Psoas muscle (tissue), 8 donors: Measurements from ENCODE around the gene MIB1. TPM values are rescaled to one million over a fixed set of nuclear protein-coding genes. Genes with fewer than 3 reads are reported as not detected.

Experiments
- ATAC-seq, 4 donors: fragments of 200-7000 bp; cut with Tn5 transposase; one replicate each; pipeline ENCODE4 v1.9.1; 2020; ENCODE audit warnings: moderate library complexity in 3 of 4, mild to moderate bottlenecking in 2 of 4
- DNase-seq, 2 donors: peaks; one replicate each; pipeline ENCODE4 v3.0.0-alpha.2; 2020
- H3K27ac ChIP-seq: fragments of 200-600 bp; one replicate; pipeline ENCODE4 v1.8.0; 2022
- H3K27me3 ChIP-seq, 3 donors: fragments of 200-600 bp in 1 of 3; one replicate each; pipeline versions ENCODE4 v1.6.1 to v1.8.0; 2013 to 2022; ENCODE audit warnings: low read length in 2 of 3, mild to moderate bottlenecking in 2 of 3, moderate library complexity in 1 of 3; ENCODE audit not compliant: insufficient read depth in 3 of 3
- H3K36me3 ChIP-seq, 2 donors: fragments of 200-600 bp in 1 of 2; one replicate each; pipeline versions ENCODE4 v1.6.1 to v1.8.0; 2013 to 2022; ENCODE audit warnings: low read depth in 1 of 2, mild to moderate bottlenecking in 1 of 2, moderate library complexity in 1 of 2; ENCODE audit not compliant: insufficient read depth in 1 of 2
- H3K4me1 ChIP-seq: fragments of 200-600 bp; one replicate; pipeline ENCODE4 v1.8.0; 2022
- H3K4me3 ChIP-seq: fragments of 200-600 bp; one replicate; pipeline ENCODE4 v1.8.0; 2022; ENCODE audit warnings: mild to moderate bottlenecking
- H3K9me3 ChIP-seq: fragments of 200-600 bp; one replicate; pipeline ENCODE4 v1.8.0; 2022
- WGBS, 3 donors: extraction: QIAGEN DNeasy Blood & Tissue Kit; methylation state at CpG; one replicate each; pipeline versions ENCODE4 v1.1.6 to v1.1.7; 2013; 5-methylcytosine and 5-hydroxymethylcytosine counted together
- intact Hi-C, 2 donors: fragments of 100-400 bp; cut with DNase I; formaldehyde crosslinking; loops; one replicate each; pipeline versions ENCODE4 v1.11.0 to v1.14.2; 2022
- polyA plus RNA-seq, 3 donors: library from polyadenylated mRNA; stranded (reverse); fragments of 200-250 nt; gene quantifications; one replicate each; pipeline ENCODE4 v1.2.3, GENCODE V29; 2013
- total RNA-seq, 4 donors: library from RNA; stranded (reverse); fragmentation: NEBNext Ultra II Directional in 2 of 4; extraction: Animal tissue kit (Norgen Biotek cat#: 25700) in 2 of 4; gene quantifications; one replicate each; pipeline versions ENCODE4 v1.2.1 to v1.2.4, GENCODE V29; 2021 to 2023
- TF ChIP-seq, protein P1 (sequence below): fragments of 200-600 bp; IDR thresholded peaks from one replicate; pipeline ENCODE4 v1.8.0; 2022; ENCODE audit warnings: antibody characterized with exemption
- donor health status: healthy with polysubstance abuse.
- donor health status: DM: no; HTN: no; CAD: no; lungs with moderate emphysema.
- donor health status: Bipolar disorder and iron deficiency.
- donor health status: healthy.
- donor health status: DM: yes; HTN: yes; CAD: no.
- donor health status: DM: no; HTN: no; CAD: no.
- donor health status: DM: no; HTN: no; CAD: no.
- donor health status: DM: yes; HTN: yes; CAD: no.

Gene MIB1
- total and polyA plus RNA-seq, 7 donors, result 2.1 to 21.3 (median 16.1) TPM

DNA sequence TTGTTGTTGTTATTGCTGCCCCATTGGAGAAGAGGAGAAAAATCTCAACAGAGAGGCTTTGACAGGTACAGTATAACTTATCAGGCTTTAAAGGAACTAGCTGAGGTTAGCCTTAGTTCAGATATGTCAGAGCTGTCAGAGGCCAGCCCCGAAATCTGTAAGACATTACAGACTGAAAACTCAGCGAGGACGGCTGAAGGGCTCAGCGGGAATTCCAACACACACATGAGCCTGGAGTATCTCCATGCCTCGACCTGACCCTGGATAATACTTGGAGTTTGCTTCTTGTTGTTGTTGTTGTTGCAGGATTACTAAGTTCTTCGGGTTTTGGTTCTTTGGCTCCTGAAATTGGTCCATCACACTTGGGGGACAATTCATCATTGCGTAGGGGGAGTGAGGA lies 166.9 kb downstream of the MIB1 start:
- H3K36me3 ChIP-seq, result no peaks in the 10 kb centered on the region
- TF ChIP-seq, protein P1, sequence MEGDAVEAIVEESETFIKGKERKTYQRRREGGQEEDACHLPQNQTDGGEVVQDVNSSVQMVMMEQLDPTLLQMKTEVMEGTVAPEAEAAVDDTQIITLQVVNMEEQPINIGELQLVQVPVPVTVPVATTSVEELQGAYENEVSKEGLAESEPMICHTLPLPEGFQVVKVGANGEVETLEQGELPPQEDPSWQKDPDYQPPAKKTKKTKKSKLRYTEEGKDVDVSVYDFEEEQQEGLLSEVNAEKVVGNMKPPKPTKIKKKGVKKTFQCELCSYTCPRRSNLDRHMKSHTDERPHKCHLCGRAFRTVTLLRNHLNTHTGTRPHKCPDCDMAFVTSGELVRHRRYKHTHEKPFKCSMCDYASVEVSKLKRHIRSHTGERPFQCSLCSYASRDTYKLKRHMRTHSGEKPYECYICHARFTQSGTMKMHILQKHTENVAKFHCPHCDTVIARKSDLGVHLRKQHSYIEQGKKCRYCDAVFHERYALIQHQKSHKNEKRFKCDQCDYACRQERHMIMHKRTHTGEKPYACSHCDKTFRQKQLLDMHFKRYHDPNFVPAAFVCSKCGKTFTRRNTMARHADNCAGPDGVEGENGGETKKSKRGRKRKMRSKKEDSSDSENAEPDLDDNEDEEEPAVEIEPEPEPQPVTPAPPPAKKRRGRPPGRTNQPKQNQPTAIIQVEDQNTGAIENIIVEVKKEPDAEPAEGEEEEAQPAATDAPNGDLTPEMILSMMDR, result no peak
- H3K27me3 ChIP-seq, result peaks cover 0 to 3% (median 0%) of the 10 kb centered on the region in 3 donors
- DNase-seq (no peak), ATAC-seq (no peak)
- no peak overlapping the region for H3K27ac ChIP-seq
- no peaks in the 10 kb centered on the region for H3K4me1 ChIP-seq
- intact Hi-C loops, result no loop called here
- no peaks in the 10 kb centered on the region for H3K9me3 ChIP-seq
- 67 to 77% (median 75%) methylated on average over 7 of the region's 7 CpGs for WGBS, 3 donors
- H3K4me3 ChIP-seq, result no peak overlapping the region

DNA sequence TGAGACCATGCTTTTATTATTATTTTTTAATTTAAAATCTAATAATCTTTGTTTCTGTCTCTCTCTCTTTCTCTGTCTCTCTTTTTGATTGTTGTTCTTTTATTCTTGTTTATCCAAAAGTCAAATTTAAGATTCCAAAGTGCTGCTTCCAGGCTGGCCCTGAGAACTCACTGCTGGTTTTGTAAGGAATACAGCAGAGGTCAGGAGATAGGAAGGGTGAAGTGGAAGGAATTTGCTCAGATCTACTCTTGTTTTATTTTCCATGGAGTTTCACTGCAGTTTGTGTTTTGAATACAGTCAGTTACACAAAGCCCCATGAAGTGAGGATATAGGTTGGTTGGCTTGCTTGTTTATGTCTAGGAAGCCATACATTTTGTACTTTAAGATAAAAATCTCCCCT lies 168.1 kb downstream of the MIB1 start:
- TF ChIP-seq, protein P1, result no peak
- DNase-seq (no peak), ATAC-seq (no peak)
- intact Hi-C loops, result no loop called here
- no peak overlapping the region for H3K4me3 ChIP-seq
- H3K4me1 ChIP-seq, result no peaks in the 10 kb centered on the region
- H3K27me3 ChIP-seq, result peaks cover 0 to 3% (median 0%) of the 10 kb centered on the region in 3 donors
- no peaks in the 10 kb centered on the region for H3K36me3 ChIP-seq
- no peaks in the 10 kb centered on the region for H3K9me3 ChIP-seq
- no peak overlapping the region for H3K27ac ChIP-seq

DNA sequence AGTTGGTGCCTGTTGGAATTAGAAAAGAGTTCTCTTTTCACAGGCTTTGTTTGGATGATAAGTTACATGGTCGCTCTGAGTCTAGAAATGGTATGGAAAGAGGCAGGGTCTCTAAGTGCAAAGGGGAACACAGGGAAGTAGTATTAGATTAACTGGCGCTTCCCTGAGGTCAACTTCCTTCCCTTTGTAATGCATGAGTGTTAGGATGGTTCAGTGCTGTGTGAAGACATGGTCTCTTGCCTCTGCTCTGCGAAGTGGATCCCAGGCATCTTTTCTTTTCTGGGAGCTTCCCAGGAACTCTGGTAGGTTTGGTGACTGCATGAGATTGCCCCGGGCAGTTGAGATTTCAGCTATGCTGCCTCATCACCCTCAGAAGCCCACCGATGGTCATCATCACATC lies 170.3 kb downstream of the MIB1 start:
- intact Hi-C loops, result no loop called here
- DNase-seq, result no peak
- no peak for ATAC-seq
- no peak overlapping the region for H3K4me3 ChIP-seq
- H3K27ac ChIP-seq, result no peak overlapping the region
- H3K27me3 ChIP-seq, result peaks cover 0 to 3% (median 0%) of the 10 kb centered on the region in 3 donors
- TF ChIP-seq, protein P1, result no peak
- WGBS, 3 donors, result 56 to 69% (median 63%) methylated on average over 5 of the region's 5 CpGs
- H3K4me1 ChIP-seq, result no peaks in the 10 kb centered on the region
- no peaks in the 10 kb centered on the region for H3K36me3 ChIP-seq
- H3K9me3 ChIP-seq, result no peaks in the 10 kb centered on the region

DNA sequence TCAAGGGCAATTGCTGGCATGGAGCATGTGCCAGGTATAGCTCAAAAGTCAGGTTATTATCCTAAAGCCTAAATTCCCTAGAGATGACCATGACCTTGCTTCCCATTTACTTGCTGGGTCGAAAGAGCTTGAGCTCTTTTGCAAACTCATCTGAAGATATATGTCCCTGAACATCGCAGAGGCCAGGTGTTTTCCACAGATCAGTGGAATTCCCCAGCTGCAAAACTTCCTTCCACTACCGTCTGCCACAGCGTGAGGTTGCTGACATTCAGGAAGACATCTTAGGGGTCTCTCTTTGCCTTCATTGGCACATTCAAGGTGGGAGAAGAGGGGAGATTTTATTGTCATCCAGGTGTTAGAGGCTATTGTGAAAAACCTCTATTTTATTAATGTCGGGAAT lies 171.0 kb downstream of the MIB1 start:
- Histone ChIP-seq H3K9me3 (no peaks in the 10 kb centered on the region), H3K4me1 (no peaks in the 10 kb centered on the region), H3K4me3 (no peak overlapping the region), H3K27me3 (peaks cover 0 to 3% (median 0%) of the 10 kb centered on the region in 3 donors), H3K27ac (no peak overlapping the region), H3K36me3 (no peaks in the 10 kb centered on the region)
- DNase-seq (no peak), ATAC-seq (no peak)
- 34 to 41% (median 39%) methylated on average over 5 of the region's 5 CpGs for WGBS, 3 donors
- TF ChIP-seq, protein P1, result no peak
- intact Hi-C loops, result no loop called here
